Transverse colon (tissue), 4 donors: ENCODE measurements around the gene SCGB1C1. TPM values are rescaled to one million over a fixed set of nuclear protein-coding genes. Genes with fewer than 3 reads are reported as not detected.
"Not testable (repeated sequence)": the region's sequence is repeated elsewhere in the genome, so short reads cannot be mapped to it uniquely, and the experiment has no call there.

Source experiments
- DNase-seq: peaks from one replicate; pipeline ENCODE4 v3.0.0-alpha.2; 2019
- H3K27ac ChIP-seq, 4 donors: fragments of 200-600 bp; sonication (generic); 2 replicates each; pipeline ENCODE4 v1.5.1; 2016 to 2018; ENCODE audit warnings: inconsistent platforms in 4 of 4
- H3K27me3 ChIP-seq: fragments of 200-600 bp; sonication (generic); 2 replicates; pipeline ENCODE4 v1.5.1; 2017; ENCODE audit warnings: inconsistent platforms
- H3K36me3 ChIP-seq, 4 donors: fragments of 200-600 bp; sonication (generic); 2 replicates each; pipeline ENCODE4 v1.5.1; 2017 to 2019; ENCODE audit warnings: inconsistent platforms in 4 of 4
- H3K4me1 ChIP-seq, 4 donors: fragments of 200-600 bp; sonication (generic); 2 replicates each; pipeline ENCODE4 v1.5.1; 2017 to 2020; ENCODE audit warnings: inconsistent platforms in 4 of 4
- H3K4me3 ChIP-seq, 4 donors: fragments of 200-600 bp; sonication (generic); 1 replicate in 1 of 4; 2 replicates in 3 of 4; pipeline versions ENCODE4 v1.5.1 to v1.6.1; 2017 to 2019; ENCODE audit warnings: inconsistent platforms in 4 of 4
- H3K9me3 ChIP-seq, 2 donors: fragments of 200-600 bp; sonication (generic); 2 replicates each; pipeline ENCODE4 v1.5.1; 2017 to 2019; ENCODE audit warnings: inconsistent platforms in 2 of 2
- EP300 ChIP-seq: sonication (generic); formaldehyde crosslinking; IDR thresholded peaks from one replicate; pipeline ENCODE4 v1.6.1; 2017; ENCODE audit warnings: antibody characterized with exemption, low read depth
- POLR2A ChIP-seq: fragments of 450-650 bp; IDR thresholded peaks from one replicate; pipeline ENCODE4 v1.6.1; 2016; ENCODE audit warnings: antibody characterized with exemption, mild to moderate bottlenecking, moderate library complexity
- POLR2AphosphoS5 ChIP-seq, 3 donors: sonication (generic); formaldehyde crosslinking; IDR thresholded peaks; one replicate each; pipeline ENCODE4 v1.6.1; 2016; ENCODE audit warnings: antibody characterized with exemption in 3 of 3
- WGBS, 2 donors: methylation state at CpG; one replicate each; pipeline ENCODE4 v1.1.5; 2018; ENCODE audit warnings: low coverage in 1 of 2; 5-methylcytosine and 5-hydroxymethylcytosine counted together
- in situ Hi-C, 4 donors: fragments of 200-750 bp; cut with MboI; loops; one replicate each; pipeline versions ENCODE4 v1.15.0 to v1.15.1; 2017; ENCODE audit warnings: low sequenced_read_pairs in 3 of 4, low pct_ligation_motif_present in 1 of 4, low pct_unique_long_range_greater_than_20kb in 1 of 4
- intact Hi-C: fragments of 100-400 bp; cut with DNase I; formaldehyde crosslinking; loops from one replicate; pipeline ENCODE4 v1.15.1; 2023; ENCODE audit warnings: low total_unique reads
- small RNA-seq, 4 donors: library from RNA; depleted of rRNA; stranded (forward); fragments of <200 nt; gene quantifications; one replicate each; pipeline ENCODE3, GENCODE V24; 2016
- total RNA-seq, 4 donors: library from RNA; depleted of rRNA; stranded (reverse); fragments of >200 nt; gene quantifications; one replicate each; pipeline ENCODE4 v1.1.0, GENCODE V29; 2016
- TF ChIP-seq, protein P1 (sequence below), 5 experiments: fragments of 200-600 bp in 3 of 5; fragments of 450-650 bp in 2 of 5; sonication (generic) in 3 of 5; IDR thresholded peaks; 1 replicate in 2 of 5; 2 replicates in 3 of 5; pipeline ENCODE4 v1.5.1; 2016 to 2017; ENCODE audit warnings: antibody characterized with exemption in 5 of 5, inconsistent platforms in 3 of 5, mild to moderate bottlenecking in 2 of 5, moderate library complexity in 1 of 5

Gene SCGB1C1
- total RNA-seq, 4 donors from 2014 or later: not detected

DNA sequence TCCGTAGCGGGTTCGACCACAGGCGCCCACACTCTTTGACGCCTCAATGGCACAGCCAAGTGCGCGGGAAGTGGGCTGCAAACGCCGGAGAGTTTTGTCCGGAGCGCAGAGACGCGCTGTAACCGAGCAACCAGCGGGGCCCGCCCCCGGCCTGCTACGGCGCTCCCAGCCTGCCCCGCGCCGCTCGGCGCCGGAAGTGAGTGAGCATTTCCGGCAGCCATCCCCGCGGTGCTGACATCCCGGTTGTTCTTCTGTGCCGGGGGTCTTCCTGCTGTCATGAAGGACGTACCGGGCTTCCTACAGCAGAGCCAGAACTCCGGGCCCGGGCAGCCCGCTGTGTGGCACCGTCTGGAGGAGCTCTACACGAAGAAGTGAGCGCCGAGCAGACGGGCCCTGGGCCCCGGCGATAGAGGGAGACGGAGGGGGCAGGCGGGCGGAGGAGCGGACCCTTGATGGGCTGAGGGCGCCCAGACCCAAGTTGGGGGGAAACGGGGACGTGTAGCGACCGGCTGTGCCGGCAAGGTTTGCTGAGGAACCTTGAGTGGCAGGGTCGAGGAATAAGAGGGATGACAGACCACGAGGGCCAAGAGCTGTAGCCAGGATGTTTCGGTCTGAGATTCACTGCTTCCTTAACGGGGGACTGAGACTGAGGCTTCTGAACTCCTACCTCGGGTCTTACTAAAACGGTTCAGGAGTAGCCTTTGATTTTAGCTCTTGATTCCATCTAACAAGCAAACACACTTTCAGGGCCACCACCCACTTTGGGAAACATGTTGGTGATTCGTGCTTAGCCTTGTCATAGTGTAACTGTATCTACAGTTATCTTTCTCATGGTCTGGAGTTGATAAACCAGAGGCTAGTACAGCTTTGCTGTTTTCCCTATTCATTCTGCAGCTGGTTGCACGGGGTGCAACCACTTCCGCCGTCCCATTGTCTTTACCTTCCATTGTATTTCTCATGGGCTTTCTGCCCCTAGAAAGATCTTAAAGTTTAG, 44.2 kb downstream of the SCGB1C1 start, which contains the start of gene PSMD13:
TSS of gene PSMD13 (plus strand) at position 203 of the 994 bp plus-strand sequence. CDS start at position 277, 74 bp downstream.
- intact Hi-C loops: no loop called here

DNA sequence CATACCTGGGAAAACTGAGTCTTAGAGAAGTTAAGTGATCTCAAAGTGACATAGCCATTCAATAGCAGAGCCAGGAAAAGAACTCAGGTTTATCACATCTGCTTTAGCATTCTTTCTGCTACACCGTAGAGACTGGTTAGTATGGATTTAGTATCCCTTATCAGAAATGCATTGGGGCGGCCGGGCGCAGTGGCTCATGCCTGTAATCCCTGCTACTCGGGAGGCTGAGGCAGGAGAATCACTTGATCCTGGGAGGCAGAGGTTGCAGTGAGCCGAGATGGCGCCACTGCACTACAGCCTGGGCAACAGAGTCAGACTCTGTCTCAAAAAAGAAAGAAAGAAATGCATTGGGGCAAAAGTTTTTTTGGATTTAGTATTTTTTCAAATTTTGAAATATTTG, 45.5 kb downstream of the SCGB1C1 start:
- 88% methylated on average over 7 of the region's 7 CpGs for WGBS, 2 donors
- H3K27ac ChIP-seq, in situ Hi-C loops, H3K9me3 ChIP-seq, intact Hi-C loops, DNase-seq, H3K4me3 ChIP-seq, H3K27me3 ChIP-seq: not testable (repeated sequence)
- Histone ChIP-seq H3K36me3 (peaks cover 0 to 21% (median 3%) of the 10 kb centered on the region in 4 donors), H3K4me1 (peaks cover 17 to 28% (median 19%) of the 10 kb centered on the region in 4 donors)

More for the DNA sequence above, 44.2 kb downstream of the SCGB1C1 start, which contains the start of gene PSMD13:
- H3K4me1 ChIP-seq: peaks cover 17 to 28% (median 19%) of the 10 kb centered on the region in 4 donors
- in situ Hi-C loops: no loop called here
- 2 to 3% methylated on average over 13 to 62 of the region's 62 CpGs for WGBS, 2 donors
- TF ChIP-seq POLR2AphosphoS5 (IDR thresholded peaks at IDR 0.05): peak; percentile 53 to 73 (median 63)
- TF ChIP-seq, protein P1, sequence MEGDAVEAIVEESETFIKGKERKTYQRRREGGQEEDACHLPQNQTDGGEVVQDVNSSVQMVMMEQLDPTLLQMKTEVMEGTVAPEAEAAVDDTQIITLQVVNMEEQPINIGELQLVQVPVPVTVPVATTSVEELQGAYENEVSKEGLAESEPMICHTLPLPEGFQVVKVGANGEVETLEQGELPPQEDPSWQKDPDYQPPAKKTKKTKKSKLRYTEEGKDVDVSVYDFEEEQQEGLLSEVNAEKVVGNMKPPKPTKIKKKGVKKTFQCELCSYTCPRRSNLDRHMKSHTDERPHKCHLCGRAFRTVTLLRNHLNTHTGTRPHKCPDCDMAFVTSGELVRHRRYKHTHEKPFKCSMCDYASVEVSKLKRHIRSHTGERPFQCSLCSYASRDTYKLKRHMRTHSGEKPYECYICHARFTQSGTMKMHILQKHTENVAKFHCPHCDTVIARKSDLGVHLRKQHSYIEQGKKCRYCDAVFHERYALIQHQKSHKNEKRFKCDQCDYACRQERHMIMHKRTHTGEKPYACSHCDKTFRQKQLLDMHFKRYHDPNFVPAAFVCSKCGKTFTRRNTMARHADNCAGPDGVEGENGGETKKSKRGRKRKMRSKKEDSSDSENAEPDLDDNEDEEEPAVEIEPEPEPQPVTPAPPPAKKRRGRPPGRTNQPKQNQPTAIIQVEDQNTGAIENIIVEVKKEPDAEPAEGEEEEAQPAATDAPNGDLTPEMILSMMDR (IDR thresholded peaks at IDR 0.05): peak in 2 of 5 experiments; percentile 29 to 44
- TF ChIP-seq POLR2A: peak; percentile 71
- no peak for TF ChIP-seq EP300
- peaks cover 0 to 12% (median 0%) of the 10 kb centered on the region in 4 donors for H3K36me3 ChIP-seq
- H3K27me3 ChIP-seq: no peaks in the 10 kb centered on the region
- DNase-seq: peak; percentile 89
- peak within 1 kb of the TSS; percentile 94 to 99 (median 98) for H3K27ac ChIP-seq
- H3K9me3 ChIP-seq: no peaks in the 10 kb centered on the region
- peak within 1 kb of the TSS; percentile 68 to 100 (median 92) for H3K4me3 ChIP-seq

DNA sequence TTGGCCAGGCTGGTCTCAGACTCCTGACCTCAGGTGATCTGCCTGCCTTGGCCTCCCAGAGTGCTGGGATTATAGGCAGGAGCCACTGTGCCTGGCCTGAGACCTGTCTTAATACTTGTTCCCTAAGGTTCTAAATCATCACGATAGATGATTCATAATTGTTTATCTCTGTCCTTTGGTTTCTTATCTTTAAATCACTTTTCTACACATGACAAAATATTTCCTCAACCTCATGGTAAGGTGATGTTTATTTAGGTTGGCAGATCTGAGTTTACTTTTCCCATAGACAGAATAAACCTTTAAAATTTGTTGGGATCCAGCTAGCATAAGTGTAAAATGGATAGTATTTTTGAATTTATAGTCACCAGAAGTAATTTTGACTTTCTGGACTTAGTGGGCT, 47.4 kb downstream of the SCGB1C1 start:
- Histone ChIP-seq H3K4me3 (no peak overlapping the region), H3K4me1 (peaks cover 15 to 21% (median 15%) of the 10 kb centered on the region in 4 donors), H3K36me3 (peaks cover 0 to 37% (median 12%) of the 10 kb centered on the region in 4 donors), H3K27me3 (no peaks in the 10 kb centered on the region), H3K27ac (no peak overlapping the region), H3K9me3 (no peaks in the 10 kb centered on the region)
- in situ Hi-C loops: no loop called here
- 40 to 79% methylated on average over 1 of the region's 1 CpG for WGBS, 2 donors
- no peak for DNase-seq
- TF ChIP-seq POLR2A (no peak), EP300 (no peak), POLR2AphosphoS5 (IDR thresholded peaks at IDR 0.05) (no peak)
- TF ChIP-seq, protein P1 (IDR thresholded peaks at IDR 0.05): no peak
- intact Hi-C loops: no loop called here

DNA sequence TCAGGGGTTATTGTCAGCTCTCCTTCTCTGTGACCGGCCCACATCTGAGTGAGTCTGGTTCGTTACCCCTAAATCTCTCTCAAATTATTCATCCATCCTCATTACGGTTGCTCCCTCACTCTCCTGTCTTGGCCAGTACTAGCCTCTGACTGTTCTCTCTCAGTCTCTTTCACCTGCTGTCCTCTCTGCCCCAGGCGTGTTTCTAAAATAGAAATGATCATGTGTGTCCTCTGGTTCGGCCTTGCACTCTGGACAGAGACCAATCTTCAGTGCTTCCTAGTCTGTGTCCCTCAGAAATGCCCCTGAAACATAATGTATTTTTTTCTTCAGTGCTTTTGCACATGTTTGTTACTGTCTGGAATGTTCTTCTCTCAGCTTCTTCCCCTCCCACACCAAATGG, 48.8 kb downstream of the SCGB1C1 start:
- DNase-seq: no peak
- H3K27ac ChIP-seq: no peak overlapping the region
- intact Hi-C loops: no loop called here
- H3K36me3 ChIP-seq: peaks cover 0 to 41% (median 18%) of the 10 kb centered on the region in 4 donors
- no peak overlapping the region for H3K4me3 ChIP-seq
- no peaks in the 10 kb centered on the region for H3K27me3 ChIP-seq
- TF ChIP-seq EP300 (no peak), POLR2A (no peak), POLR2AphosphoS5 (IDR thresholded peaks at IDR 0.05) (no peak)
- TF ChIP-seq, protein P1 (IDR thresholded peaks at IDR 0.05): no peak
- in situ Hi-C loops: no loop called here
- H3K9me3 ChIP-seq: no peaks in the 10 kb centered on the region
- 90 to 94% methylated on average over 5 of the region's 5 CpGs for WGBS, 2 donors
- peaks cover 12 to 16% (median 12%) of the 10 kb centered on the region in 4 donors for H3K4me1 ChIP-seq

Small RNA genes within 50 kb of the gene (small RNA-seq; reads per million reads assigned to genes)
- 0 reads per million in 4 donors for gene RNU6-447P

Other genes with a start within 250 kb of the SCGB1C1 start
- 100 to 1,000 TPM in 1 of 4 donors, 10 to 100 TPM in 3; 31.8 to 111 (median 36.6) TPM for gene BET1L, start 14.3 kb downstream of the SCGB1C1 start, total RNA-seq
- gene RIC8A, start 14.6 kb downstream of the SCGB1C1 start, total RNA-seq: 100 to 1,000 TPM in 2 of 4 donors, 10 to 100 TPM in 2; 59.2 to 145 (median 93.8) TPM
- gene SIRT3, start 43.3 kb downstream of the SCGB1C1 start, total RNA-seq: 10 to 100 TPM in 3 of 4 donors, 1 to 10 TPM in 1; 7.2 to 27.9 (median 20.6) TPM
- gene PSMD13, start 43.9 kb downstream of the SCGB1C1 start, total RNA-seq: 10 to 100 TPM; 23.2 to 96.5 (median 52.2) TPM
- gene NLRP6, start 85.3 kb downstream of the SCGB1C1 start, total RNA-seq: 1 to 10 TPM in 2 of 4 donors, not detected in 2; 1.8 to 2.1 TPM
- 100 to 1,000 TPM in 1 of 4 donors, 10 to 100 TPM in 3; 15.4 to 117 (median 30.8) TPM for gene PGGHG, start 96.0 kb downstream of the SCGB1C1 start, total RNA-seq
- gene IFITM5, start 106.4 kb downstream of the SCGB1C1 start, total RNA-seq: not detected
- gene IFITM2, start 114.7 kb downstream of the SCGB1C1 start, total RNA-seq: 10 to 100 TPM; 19.1 to 78.6 (median 49.8) TPM
- 100 to 1,000 TPM in 1 of 4 donors, 10 to 100 TPM in 3; 19.9 to 109 (median 60.5) TPM for gene IFITM1, start 121.0 kb downstream of the SCGB1C1 start, total RNA-seq
- 100 to 1,000 TPM in 3 of 4 donors, 10 to 100 TPM in 1; 88.2 to 139 (median 123) TPM for gene IFITM3, start 127.8 kb downstream of the SCGB1C1 start, total RNA-seq
- 1 to 10 TPM in 2 of 4 donors, under 1 TPM in 1, not detected in 1; 0.82 to 3.0 (median 1.3) TPM for gene B4GALNT4, start 176.4 kb downstream of the SCGB1C1 start, total RNA-seq
- gene PKP3, start 201.1 kb downstream of the SCGB1C1 start, total RNA-seq: 100 to 1,000 TPM; 159 to 359 (median 200) TPM
- 100 to 1,000 TPM; 107 to 344 (median 148) TPM for gene SIGIRR, start 221.9 kb downstream of the SCGB1C1 start, total RNA-seq
- gene ANO9, start 248.9 kb downstream of the SCGB1C1 start, total RNA-seq: 100 to 1,000 TPM; 117 to 490 (median 296) TPM